H9 (cell line): Measurements from ENCODE around the gene DCN. TPM values are rescaled to one million over a fixed set of nuclear protein-coding genes. Genes with fewer than 3 reads are reported as not detected.

ENCODE experiments used
- DNase-seq: peaks from one replicate; pipeline ENCODE4 v3.0.0-alpha.2; 2017
- H2AFZ ChIP-seq: one replicate; pipeline ENCODE4 v1.6.1; 2013; ENCODE audit warnings: mild to moderate bottlenecking, low read length, control low read depth, moderate library complexity
- H2AK5ac ChIP-seq: 2 replicates; pipeline ENCODE4 v1.6.1; 2013; ENCODE audit warnings: low read length, control low read depth, mixed read lengths; ENCODE audit not compliant: insufficient read length
- H2BK120ac ChIP-seq: one replicate; pipeline ENCODE4 v1.6.1; 2013; ENCODE audit warnings: low read depth, mild to moderate bottlenecking, low read length, control low read depth, inconsistent platforms; ENCODE audit not compliant: poor library complexity, severe bottlenecking
- H2BK12ac ChIP-seq: 2 replicates; pipeline ENCODE4 v1.6.1; 2013; ENCODE audit warnings: low read length, control low read depth, mixed read lengths, low read depth; ENCODE audit not compliant: insufficient read length
- H2BK15ac ChIP-seq: 2 replicates; pipeline ENCODE4 v1.6.1; 2013; ENCODE audit warnings: low read depth, low read length, control low read depth
- H2BK20ac ChIP-seq: one replicate; pipeline ENCODE4 v1.6.1; 2013; ENCODE audit warnings: low read depth, mild to moderate bottlenecking, low read length, control low read depth, inconsistent platforms; ENCODE audit not compliant: poor library complexity, severe bottlenecking
- H2BK5ac ChIP-seq: 2 replicates; pipeline ENCODE4 v1.6.1; 2013; ENCODE audit warnings: low read length, control low read depth, mixed read lengths; ENCODE audit not compliant: insufficient read length
- H3K14ac ChIP-seq: 2 replicates; pipeline ENCODE4 v1.6.1; 2013; ENCODE audit warnings: low read length, control low read depth; ENCODE audit not compliant: insufficient read depth
- H3K18ac ChIP-seq: 2 replicates; pipeline ENCODE4 v1.6.1; 2013; ENCODE audit warnings: low read depth, mild to moderate bottlenecking, mixed read lengths, low read length, control low read depth; ENCODE audit not compliant: insufficient read length
- H3K23ac ChIP-seq: 2 replicates; pipeline ENCODE4 v1.6.1; 2013; ENCODE audit warnings: low read length, control low read depth, mixed read lengths, low read depth; ENCODE audit not compliant: insufficient read length
- H3K23me2 ChIP-seq: 2 replicates; pipeline ENCODE4 v1.6.1; 2013; ENCODE audit warnings: low read depth, mild to moderate bottlenecking, mixed read lengths, low read length, control low read depth; ENCODE audit not compliant: insufficient read length, poor library complexity, severe bottlenecking
- H3K27ac ChIP-seq: 2 replicates; pipeline ENCODE4 v1.5.1; 2013; ENCODE audit warnings: low read length, control low read depth, mixed read lengths, low read depth; ENCODE audit not compliant: insufficient read length
- H3K27me3 ChIP-seq: 2 replicates; pipeline ENCODE4 v1.6.1; 2013; ENCODE audit warnings: low read length, control low read depth, inconsistent platforms; ENCODE audit not compliant: insufficient read depth
- H3K4ac ChIP-seq: 2 replicates; pipeline ENCODE4 v1.6.1; 2013; ENCODE audit warnings: low read depth, mild to moderate bottlenecking, control low read depth, inconsistent platforms, low read length, moderate library complexity
- H3K4me1 ChIP-seq: 2 replicates; pipeline ENCODE4 v1.6.1; 2013; ENCODE audit warnings: low read length, control low read depth, inconsistent platforms; ENCODE audit not compliant: insufficient read depth
- H3K4me2 ChIP-seq: 2 replicates; pipeline ENCODE4 v1.6.1; 2013; ENCODE audit warnings: low read length, control low read depth, mixed read lengths; ENCODE audit not compliant: insufficient read length, insufficient read depth
- H3K56ac ChIP-seq: 2 replicates; pipeline ENCODE4 v1.6.1; 2013; ENCODE audit warnings: low read depth, mild to moderate bottlenecking, mixed read lengths, low read length, control low read depth; ENCODE audit not compliant: insufficient read length
- H3K79me1 ChIP-seq: 2 replicates; pipeline ENCODE4 v1.6.1; 2013; ENCODE audit warnings: low read depth, mild to moderate bottlenecking, moderate library complexity, low read length, control low read depth, inconsistent platforms; ENCODE audit not compliant: insufficient read depth, poor library complexity, severe bottlenecking
- H3K79me2 ChIP-seq: 2 replicates; pipeline ENCODE4 v1.6.1; 2013; ENCODE audit warnings: low read length, control low read depth, inconsistent platforms; ENCODE audit not compliant: insufficient read depth
- H3K9ac ChIP-seq: 2 replicates; pipeline ENCODE4 v1.6.1; 2013; ENCODE audit warnings: low read length, control low read depth, mixed read lengths; ENCODE audit not compliant: insufficient read length; ENCODE audit errors: extremely low read depth
- H3K9me3 ChIP-seq: one replicate; pipeline ENCODE4 v1.6.1; 2013; ENCODE audit warnings: low read depth, low read length, inconsistent platforms; ENCODE audit not compliant: control insufficient read depth
- H3T11ph ChIP-seq: one replicate; pipeline ENCODE4 v1.6.1; 2013; ENCODE audit warnings: mild to moderate bottlenecking, low read length, control low read depth, inconsistent platforms
- H4K20me1 ChIP-seq: one replicate; pipeline ENCODE4 v1.6.1; 2013; ENCODE audit not compliant: control insufficient read depth, insufficient read length, insufficient read depth
- H4K5ac ChIP-seq: 2 replicates; pipeline ENCODE4 v1.6.1; 2013; ENCODE audit warnings: low read depth, mild to moderate bottlenecking, mixed read lengths, low read length, control low read depth; ENCODE audit not compliant: insufficient read length
- H4K8ac ChIP-seq: replicated peaks from 2 replicates; pipeline ENCODE4 v1.6.1; 2013; ENCODE audit warnings: low read length, control low read depth, mixed read lengths, low read depth; ENCODE audit not compliant: insufficient read length
- H4K91ac ChIP-seq: 2 replicates; pipeline ENCODE4 v1.6.1; 2013; ENCODE audit warnings: low read depth, mild to moderate bottlenecking, moderate library complexity, mixed read lengths, low read length, control low read depth; ENCODE audit not compliant: insufficient read length
- H3K27ac Mint-ChIP-seq, 3 experiments: 2 replicates in 2 of 3; 3 replicates in 1 of 3; pipeline ENCODE4 v1.8.0; 2020 to 2021; ENCODE audit warnings: mixed read lengths in 3 of 3, mild to moderate bottlenecking in 1 of 3, moderate library complexity in 1 of 3
- H3K27me3 Mint-ChIP-seq: 2 replicates; pipeline ENCODE4 v1.8.0; 2021; ENCODE audit warnings: low read depth, mild to moderate bottlenecking, moderate library complexity, mixed read lengths
- H3K36me3 Mint-ChIP-seq, 3 experiments: 2 replicates in 2 of 3; 3 replicates in 1 of 3; pipeline ENCODE4 v1.8.0; 2020 to 2021; ENCODE audit warnings: low read depth in 3 of 3, mixed read lengths in 3 of 3; ENCODE audit not compliant: insufficient read depth in 1 of 3
- H3K4me1 Mint-ChIP-seq, 2 experiments: 2 replicates each; pipeline ENCODE4 v1.8.0; 2020; ENCODE audit warnings: mixed read lengths in 2 of 2
- H3K4me3 Mint-ChIP-seq, 2 experiments: 2 replicates in 1 of 2; 3 replicates in 1 of 2; pipeline ENCODE4 v1.8.0; 2020 to 2021; ENCODE audit warnings: mild to moderate bottlenecking in 2 of 2, mixed read lengths in 2 of 2, moderate library complexity in 1 of 2
- H3K9me3 Mint-ChIP-seq, 2 experiments: 2 replicates in 1 of 2; 3 replicates in 1 of 2; pipeline ENCODE4 v1.8.0; 2020; ENCODE audit warnings: mild to moderate bottlenecking in 2 of 2, mixed read lengths in 2 of 2, moderate library complexity in 1 of 2
- CTCF ChIP-seq: fragments of 200-600 bp; sonication (generic); conservative IDR thresholded peaks from 3 replicates; pipeline ENCODE4 v1.8.0; 2021; ENCODE audit warnings: antibody characterized with exemption, mild to moderate bottlenecking
- total RNA-seq: library from RNA; stranded (reverse); gene quantifications from 2 replicates; pipeline ENCODE4 v1.2.1, GENCODE V29; 2021

Gene DCN
- total RNA-seq, 1 experiment from 2014 or later: not detected

GRCh38 chr12:91103101-91103500 lies 79.5 kb downstream of the DCN start:
- no peak overlapping the region for H2BK15ac ChIP-seq
- H3K27ac ChIP-seq: no peak overlapping the region
- no peak overlapping the region for H3K4ac ChIP-seq
- DNase-seq: no peak
- H3K4me1 ChIP-seq: no peaks in the 10 kb centered on the region
- no peak overlapping the region for H3K9ac ChIP-seq
- H3K23me2 ChIP-seq: no peaks in the 10 kb centered on the region
- H3T11ph ChIP-seq: no peak overlapping the region
- no peak overlapping the region for H3K14ac ChIP-seq
- Mint-ChIP-seq H3K27ac (no peak overlapping the region), H3K9me3 (no peaks in the 10 kb centered on the region; a peak in 1 of 5 replicates), H3K4me1 (peaks cover 0 to 4% of the 10 kb centered on the region in 2 experiments; a peak in 1 of 4 replicates), H3K27me3 (peaks cover 2% of the 10 kb centered on the region; the same call in 1 of the 2 replicates), H3K4me3 (no peak overlapping the region), H3K36me3 (no peaks in the 10 kb centered on the region)
- no peaks in the 10 kb centered on the region for H4K20me1 ChIP-seq
- H2BK120ac ChIP-seq: no peak overlapping the region
- no peaks in the 10 kb centered on the region for H3K27me3 ChIP-seq
- no peak overlapping the region for H4K5ac ChIP-seq
- no peak overlapping the region for H4K8ac ChIP-seq
- H3K79me1 ChIP-seq: no peaks in the 10 kb centered on the region
- no peak overlapping the region for H2BK5ac ChIP-seq
- no peak overlapping the region for H2BK20ac ChIP-seq
- no peak overlapping the region for H2BK12ac ChIP-seq
- no peaks in the 10 kb centered on the region for H3K9me3 ChIP-seq
- no peak overlapping the region for H2AFZ ChIP-seq
- no peak overlapping the region for H3K56ac ChIP-seq
- no peak overlapping the region for H4K91ac ChIP-seq
- no peaks in the 10 kb centered on the region for H3K79me2 ChIP-seq
- H3K4me2 ChIP-seq: no peak overlapping the region
- no peak overlapping the region for H3K23ac ChIP-seq
- no peak overlapping the region for H3K18ac ChIP-seq
- H2AK5ac ChIP-seq: no peak overlapping the region
- no peak for TF ChIP-seq CTCF
